Astrocyte (in vitro differentiated cells and primary cell): ENCODE results near the gene HOXD13. TPM values are rescaled to one million over a fixed set of nuclear protein-coding genes. Genes with fewer than 3 reads are reported as not detected.

Experiments
- DNase-seq: peaks from one replicate; pipeline ENCODE4 v3.0.0-alpha.2; 2010; ENCODE audit warnings: low read depth
- FAIRE-seq: peaks from 2 replicates; lab custom pipeline; 2011; peaks lifted over from hg19 to GRCh38; lab: Jason Lieb, UNC
- H2AFZ ChIP-seq: 2 replicates; pipeline ENCODE4 v1.6.0; 2012; ENCODE audit warnings: low read depth, low read length, inconsistent platforms
- H3K27ac ChIP-seq: 2 replicates; pipeline ENCODE4 v1.5.1; 2011; ENCODE audit warnings: low read depth, low read length, inconsistent platforms
- H3K27me3 ChIP-seq: 2 replicates; pipeline ENCODE4 v1.6.0; 2011; ENCODE audit warnings: low read length, inconsistent platforms; ENCODE audit not compliant: insufficient read depth
- H3K36me3 ChIP-seq: 2 replicates; pipeline ENCODE4 v1.5.1; 2011; ENCODE audit warnings: low read length, inconsistent platforms; ENCODE audit not compliant: insufficient read depth
- H3K4me1 ChIP-seq: 2 replicates; pipeline ENCODE4 v1.5.1; 2011; ENCODE audit warnings: low read length, inconsistent platforms; ENCODE audit not compliant: insufficient read depth
- H3K4me2 ChIP-seq: 2 replicates; pipeline ENCODE4 v1.6.0; 2012; ENCODE audit warnings: low read length, inconsistent platforms
- H3K4me3 ChIP-seq: 2 replicates; pipeline ENCODE4 v1.5.1; 2011; ENCODE audit warnings: low read depth, mild to moderate bottlenecking, low read length, inconsistent platforms; ENCODE audit not compliant: insufficient read depth
- H3K79me2 ChIP-seq: 2 replicates; pipeline ENCODE4 v1.6.0; 2012; ENCODE audit warnings: mild to moderate bottlenecking, low read length, inconsistent platforms; ENCODE audit not compliant: insufficient read depth
- H3K9ac ChIP-seq: 2 replicates; pipeline ENCODE4 v1.6.0; 2012; ENCODE audit warnings: mild to moderate bottlenecking, low read length, inconsistent platforms
- H3K9me3 ChIP-seq: 2 replicates; pipeline ENCODE4 v1.5.1; 2012; ENCODE audit warnings: low read depth, mild to moderate bottlenecking, low read length, inconsistent platforms; ENCODE audit not compliant: insufficient read depth
- H4K20me1 ChIP-seq: 2 replicates; pipeline ENCODE4 v1.6.0; 2012; ENCODE audit warnings: low read length, inconsistent platforms; ENCODE audit not compliant: insufficient read depth
- H3K27ac Mint-ChIP-seq: one replicate; pipeline ENCODE4 v1.8.0; 2021; ENCODE audit warnings: mild to moderate bottlenecking, mixed read lengths; ENCODE audit not compliant: unreplicated experiment
- H3K27me3 Mint-ChIP-seq: one replicate; pipeline ENCODE4 v1.8.0; 2021; ENCODE audit warnings: low read depth, mixed read lengths; ENCODE audit not compliant: unreplicated experiment
- H3K36me3 Mint-ChIP-seq: one replicate; pipeline ENCODE4 v1.8.0; 2021; ENCODE audit warnings: low read depth, mixed read lengths; ENCODE audit not compliant: unreplicated experiment
- H3K4me1 Mint-ChIP-seq: one replicate; pipeline ENCODE4 v1.8.0; 2021; ENCODE audit warnings: low read depth, mixed read lengths; ENCODE audit not compliant: unreplicated experiment
- H3K4me3 Mint-ChIP-seq: one replicate; pipeline ENCODE4 v1.8.0; 2021; ENCODE audit warnings: mild to moderate bottlenecking, moderate library complexity, mixed read lengths; ENCODE audit not compliant: unreplicated experiment
- H3K9me3 Mint-ChIP-seq: one replicate; pipeline ENCODE4 v1.8.0; 2021; ENCODE audit warnings: mild to moderate bottlenecking, mixed read lengths; ENCODE audit not compliant: unreplicated experiment
- CTCF ChIP-seq: IDR thresholded peaks from 2 replicates; pipeline ENCODE4 v1.5.1; 2011; ENCODE audit warnings: low read depth, mild to moderate bottlenecking, inconsistent platforms, low read length, moderate library complexity; ENCODE audit not compliant: insufficient read depth
- EZH2 ChIP-seq: IDR thresholded peaks from 2 replicates; pipeline ENCODE4 v1.6.1; 2012; ENCODE audit warnings: mild to moderate bottlenecking, low read length, inconsistent platforms; ENCODE audit not compliant: insufficient read depth
- total RNA-seq: library from RNA; stranded (reverse); gene quantifications from 2 replicates; pipeline ENCODE4 v1.2.1, GENCODE V29; 2021

The HOXD13 gene
- total RNA-seq, 1 donor from 2014 or later, result not detected

GRCh38 chr2:176142281-176142680 lies 49.8 kb downstream of the HOXD13 start:
- Histone ChIP-seq H3K9me3 (peaks cover 6% of the 10 kb centered on the region), H3K36me3 (no peaks in the 10 kb centered on the region), H3K4me2 (no peak overlapping the region), H3K4me3 (no peak overlapping the region), H3K79me2 (no peaks in the 10 kb centered on the region), H3K27ac (no peak overlapping the region), H3K9ac (no peak overlapping the region), H3K4me1 (peaks cover 8% of the 10 kb centered on the region), H2AFZ (no peak overlapping the region), H3K27me3 (peaks cover 78% of the 10 kb centered on the region), H4K20me1 (no peaks in the 10 kb centered on the region)
- FAIRE-seq (no peak), DNase-seq (no peak)
- Mint-ChIP-seq H3K27ac (no peak overlapping the region), H3K9me3 (peaks cover 43% of the 10 kb centered on the region), H3K4me3 (no peak overlapping the region), H3K4me1 (no peaks in the 10 kb centered on the region), H3K36me3 (peaks cover 2% of the 10 kb centered on the region), H3K27me3 (peaks cover 94% of the 10 kb centered on the region)
- TF ChIP-seq CTCF, result no peak
- no peak for TF ChIP-seq EZH2

Other genes starting within 250 kb of the HOXD13 start
- 34.8 and 42.4 TPM in 2 replicates for gene LNPK, start 90.5 kb upstream of the HOXD13 start, total RNA-seq
- not detected in 2 replicates for gene EVX2, start 8.8 kb upstream of the HOXD13 start, total RNA-seq
- not detected in 2 replicates for gene HOXD12, start 7.1 kb downstream of the HOXD13 start, total RNA-seq
- gene HOXD11, start 14.6 kb downstream of the HOXD13 start, total RNA-seq, result not detected in 2 replicates
- not detected in 2 replicates for gene HOXD10, start 24.1 kb downstream of the HOXD13 start, total RNA-seq
- not detected in 2 replicates for gene HOXD9, start 30.0 kb downstream of the HOXD13 start, total RNA-seq
- gene HOXD8, start 37.0 kb downstream of the HOXD13 start, total RNA-seq, result not detected in 2 replicates
- gene HOXD4, start 58.8 kb downstream of the HOXD13 start, total RNA-seq, result not detected in 2 replicates
- gene HOXD3, start 64.6 kb downstream of the HOXD13 start, total RNA-seq, result not detected in 2 replicates
- not detected in 2 replicates for gene HOXD1, start 95.9 kb downstream of the HOXD13 start, total RNA-seq
- gene MTX2, start 176.7 kb downstream of the HOXD13 start, total RNA-seq, result 25.2 and 29.0 TPM in 2 replicates